GM21367 (cell line): ENCODE measurements around the gene ARHGAP21.

Experiments used
- ATAC-seq: cut with Tn5 transposase; IDR thresholded peaks from one replicate; pipeline ENCODE4 v1.9.1; 2021; ENCODE audit not compliant: unreplicated experiment

Gene ARHGAP21

GRCh38 chr10:24723386-24723787 lies 300 bp downstream of the ARHGAP21 start:
- ATAC-seq: no peak

- ATAC-seq: no peak
Observed at GRCh38 chr10:24722676-24723385, 856 bp downstream of the ARHGAP21 start.

- ATAC-seq: no peak
Observed at GRCh38 chr10:24722131-24722675, 1.5 kb downstream of the ARHGAP21 start.

- no peak for ATAC-seq
Observed at GRCh38 chr10:24721229-24722106, 2.2 kb downstream of the ARHGAP21 start.

- ATAC-seq: no peak
Observed at GRCh38 chr10:24720096-24720495, 3.6 kb downstream of the ARHGAP21 start.

GRCh38 chr10:24718031-24718855 lies 5.4 kb downstream of the ARHGAP21 start:
- no peak for ATAC-seq

GRCh38 chr10:24716295-24716694 lies 7.4 kb downstream of the ARHGAP21 start:
- no peak for ATAC-seq

- no peak for ATAC-seq
Observed at GRCh38 chr10:24715246-24715769, 8.4 kb downstream of the ARHGAP21 start.

- no peak for ATAC-seq
Observed at GRCh38 chr10:24713086-24713485, 10.6 kb downstream of the ARHGAP21 start.

GRCh38 chr10:24711465-24711864 lies 12.2 kb downstream of the ARHGAP21 start:
- ATAC-seq: no peak

GRCh38 chr10:24708081-24708480 lies 15.6 kb downstream of the ARHGAP21 start:
- no peak for ATAC-seq

GRCh38 chr10:24707445-24707844 lies 16.2 kb downstream of the ARHGAP21 start:
- no peak for ATAC-seq

GRCh38 chr10:24706479-24707118 lies 17.1 kb downstream of the ARHGAP21 start:
- ATAC-seq: no peak

GRCh38 chr10:24703700-24704099 lies 20.0 kb downstream of the ARHGAP21 start:
- no peak for ATAC-seq

- peak; percentile 76 for ATAC-seq
Observed at GRCh38 chr10:24701447-24701846, 22.2 kb downstream of the ARHGAP21 start.

- no peak for ATAC-seq
Observed at GRCh38 chr10:24700948-24701347, 22.7 kb downstream of the ARHGAP21 start.

- no peak for ATAC-seq
Observed at GRCh38 chr10:24698270-24698669, 25.4 kb downstream of the ARHGAP21 start.

- ATAC-seq: no peak
Observed at GRCh38 chr10:24697080-24697479, 26.6 kb downstream of the ARHGAP21 start.

- ATAC-seq: no peak
Observed at GRCh38 chr10:24695452-24695851, 28.2 kb downstream of the ARHGAP21 start.

- ATAC-seq: no peak
Observed at GRCh38 chr10:24694086-24694485, 29.6 kb downstream of the ARHGAP21 start.
